Gastroesophageal sphincter (tissue), 4 donors: Measurements from ENCODE around the gene TROAP. TPM values are rescaled to one million over a fixed set of nuclear protein-coding genes. Genes with fewer than 3 reads are reported as not detected.
"Not testable (repeated sequence)": the region's sequence is repeated elsewhere in the genome, so short reads cannot be mapped to it uniquely, and the experiment has no call there.

Experiments
- ATAC-seq: fragments of 150-250 bp; one replicate; pipeline ENCODE4 v1.9.1; 2016; ENCODE audit warnings: mild to moderate bottlenecking, moderate library complexity
- H3K27ac ChIP-seq, 4 donors: fragments of 200-600 bp; sonication (generic) in 3 of 4; 1 replicate in 3 of 4; 2 replicates in 1 of 4; pipeline ENCODE4 v1.5.1; 2016 to 2019
- H3K27me3 ChIP-seq: fragments of 200-600 bp; sonication (generic); one replicate; pipeline ENCODE4 v1.5.1; 2019
- H3K36me3 ChIP-seq, 2 donors: fragments of 200-600 bp; sonication (generic); one replicate each; pipeline ENCODE4 v1.5.1; 2019; ENCODE audit warnings: control low read depth in 1 of 2
- H3K4me1 ChIP-seq, 3 donors: fragments of 200-600 bp; sonication (generic); 1 replicate in 2 of 3; 2 replicates in 1 of 3; pipeline ENCODE4 v1.5.1; 2016 to 2019; ENCODE audit warnings: control low read depth in 2 of 3
- H3K4me3 ChIP-seq, 2 donors: fragments of 200-600 bp; sonication (generic); one replicate each; pipeline ENCODE4 v1.5.1; 2019; ENCODE audit warnings: mild to moderate bottlenecking in 1 of 2, moderate library complexity in 1 of 2
- H3K9me3 ChIP-seq, 3 donors: fragments of 200-600 bp; sonication (generic); one replicate each; pipeline ENCODE4 v1.5.1; 2017 to 2019; ENCODE audit warnings: control low read depth in 2 of 3
- EP300 ChIP-seq: sonication (generic); formaldehyde crosslinking; IDR thresholded peaks from one replicate; pipeline ENCODE4 v1.6.1; 2017; ENCODE audit warnings: antibody characterized with exemption, mild to moderate bottlenecking
- POLR2A ChIP-seq, 2 donors: fragments of 450-650 bp; IDR thresholded peaks; one replicate each; pipeline ENCODE4 v1.6.1; 2017; ENCODE audit warnings: antibody characterized with exemption in 2 of 2, mild to moderate bottlenecking in 2 of 2, moderate library complexity in 1 of 2
- POLR2AphosphoS5 ChIP-seq: sonication (generic); formaldehyde crosslinking; IDR thresholded peaks from one replicate; pipeline ENCODE4 v1.6.1; 2017; ENCODE audit warnings: antibody characterized with exemption
- WGBS, 2 donors: methylation state at CpG; one replicate each; pipeline ENCODE4 v1.1.5; 2018; ENCODE audit warnings: low coverage in 1 of 2; 5-methylcytosine and 5-hydroxymethylcytosine counted together
- total RNA-seq, 4 donors: library from RNA; depleted of rRNA; stranded (reverse); fragments of >200 nt; gene quantifications; one replicate each; pipeline ENCODE4 v1.1.0, GENCODE V29; 2016
- TF ChIP-seq, protein P1 (sequence below), 4 experiments: fragments of 200-600 bp in 2 of 4; fragments of 450-650 bp in 2 of 4; sonication (generic) in 1 of 4; IDR thresholded peaks; one replicate each; pipeline ENCODE4 v1.5.1; 2017 to 2019; ENCODE audit warnings: antibody characterized with exemption in 4 of 4, mild to moderate bottlenecking in 2 of 4, moderate library complexity in 2 of 4

TROAP gene
- total RNA-seq, 4 donors from 2014 or later: 0.22 TPM; not detected in 3

GRCh38 chr12:49276304-49277290 is 46.5 kb upstream of the TROAP start:
- H3K9me3 ChIP-seq: no peaks in the 10 kb centered on the region
- H3K4me3 ChIP-seq: no peak overlapping the region
- H3K36me3 ChIP-seq: peaks cover 0 to 23% of the 10 kb centered on the region in 2 donors
- no peaks in the 10 kb centered on the region for H3K4me1 ChIP-seq
- no peak overlapping the region for H3K27ac ChIP-seq
- H3K27me3 ChIP-seq: no peaks in the 10 kb centered on the region
- no peak for ATAC-seq
- 45 to 60% methylated on average over 1 to 4 of the region's 13 CpGs for WGBS, 2 donors
- no peak for TF ChIP-seq POLR2A (IDR thresholded peaks at IDR 0.05)
- no peak for TF ChIP-seq POLR2AphosphoS5

DNA sequence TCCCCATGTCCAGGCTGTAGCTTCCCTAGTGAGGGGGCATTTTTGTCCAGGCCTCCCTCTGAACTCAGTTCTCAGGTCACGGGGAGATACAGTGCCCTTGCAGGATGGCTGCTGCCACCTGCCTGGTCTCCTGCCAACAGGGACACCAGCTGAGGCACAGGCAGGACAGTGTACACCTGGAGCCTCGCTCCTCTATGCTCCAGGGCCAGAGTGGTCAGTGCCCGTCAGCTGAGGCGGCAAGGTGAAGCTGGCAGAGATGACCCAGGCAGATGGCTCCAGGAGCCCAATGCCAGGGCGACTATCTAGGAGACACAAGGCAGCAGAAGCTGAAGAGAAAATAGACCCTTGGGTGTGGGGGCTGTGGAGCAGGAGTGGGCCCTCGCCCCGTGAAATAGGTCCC is 45.6 kb upstream of the TROAP start:
- TF ChIP-seq POLR2A (IDR thresholded peaks at IDR 0.05): no peak
- TF ChIP-seq, protein P1, sequence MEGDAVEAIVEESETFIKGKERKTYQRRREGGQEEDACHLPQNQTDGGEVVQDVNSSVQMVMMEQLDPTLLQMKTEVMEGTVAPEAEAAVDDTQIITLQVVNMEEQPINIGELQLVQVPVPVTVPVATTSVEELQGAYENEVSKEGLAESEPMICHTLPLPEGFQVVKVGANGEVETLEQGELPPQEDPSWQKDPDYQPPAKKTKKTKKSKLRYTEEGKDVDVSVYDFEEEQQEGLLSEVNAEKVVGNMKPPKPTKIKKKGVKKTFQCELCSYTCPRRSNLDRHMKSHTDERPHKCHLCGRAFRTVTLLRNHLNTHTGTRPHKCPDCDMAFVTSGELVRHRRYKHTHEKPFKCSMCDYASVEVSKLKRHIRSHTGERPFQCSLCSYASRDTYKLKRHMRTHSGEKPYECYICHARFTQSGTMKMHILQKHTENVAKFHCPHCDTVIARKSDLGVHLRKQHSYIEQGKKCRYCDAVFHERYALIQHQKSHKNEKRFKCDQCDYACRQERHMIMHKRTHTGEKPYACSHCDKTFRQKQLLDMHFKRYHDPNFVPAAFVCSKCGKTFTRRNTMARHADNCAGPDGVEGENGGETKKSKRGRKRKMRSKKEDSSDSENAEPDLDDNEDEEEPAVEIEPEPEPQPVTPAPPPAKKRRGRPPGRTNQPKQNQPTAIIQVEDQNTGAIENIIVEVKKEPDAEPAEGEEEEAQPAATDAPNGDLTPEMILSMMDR (IDR thresholded peaks at IDR 0.05): no peak
- no peak for TF ChIP-seq POLR2AphosphoS5
- TF ChIP-seq EP300: no peak
- H3K27ac ChIP-seq: no peak overlapping the region
- no peak overlapping the region for H3K4me3 ChIP-seq
- H3K9me3 ChIP-seq: no peaks in the 10 kb centered on the region
- 92% methylated on average over 2 of the region's 7 CpGs; no CpG with 5 or more reads in 1 of the 2 donors for WGBS, 2 donors
- H3K27me3 ChIP-seq: no peaks in the 10 kb centered on the region
- H3K4me1 ChIP-seq: no peaks in the 10 kb centered on the region
- peaks cover 0 to 16% of the 10 kb centered on the region in 2 donors for H3K36me3 ChIP-seq
- no peak for ATAC-seq

- peaks cover 12% of the 10 kb centered on the region for H3K27me3 ChIP-seq
- H3K9me3 ChIP-seq: no peaks in the 10 kb centered on the region
- no peak overlapping the region for H3K27ac ChIP-seq
- no peak overlapping the region for H3K4me3 ChIP-seq
- no peaks in the 10 kb centered on the region for H3K4me1 ChIP-seq
- TF ChIP-seq, protein P1 (IDR thresholded peaks at IDR 0.05): no peak
- TF ChIP-seq POLR2A (IDR thresholded peaks at IDR 0.05): no peak
- TF ChIP-seq POLR2AphosphoS5: no peak
- TF ChIP-seq EP300: no peak
- H3K36me3 ChIP-seq: no peaks in the 10 kb centered on the region
- WGBS, 2 donors: 66 to 78% methylated on average over 3 to 5 of the region's 7 CpGs
- no peak for ATAC-seq
These were observed 43.3 kb upstream of the TROAP start for GRCh38 chr12:49279706-49280159.

- H3K36me3 ChIP-seq, H3K4me3 ChIP-seq, H3K27ac ChIP-seq, H3K4me1 ChIP-seq, H3K9me3 ChIP-seq, ATAC-seq: not testable (repeated sequence)
- peaks cover 20% of the 10 kb centered on the region for H3K27me3 ChIP-seq
- WGBS, 2 donors: 87% methylated on average over 3 to 5 of the region's 6 CpGs
These were observed 42.5 kb upstream of the TROAP start for GRCh38 chr12:49280545-49280944.

DNA sequence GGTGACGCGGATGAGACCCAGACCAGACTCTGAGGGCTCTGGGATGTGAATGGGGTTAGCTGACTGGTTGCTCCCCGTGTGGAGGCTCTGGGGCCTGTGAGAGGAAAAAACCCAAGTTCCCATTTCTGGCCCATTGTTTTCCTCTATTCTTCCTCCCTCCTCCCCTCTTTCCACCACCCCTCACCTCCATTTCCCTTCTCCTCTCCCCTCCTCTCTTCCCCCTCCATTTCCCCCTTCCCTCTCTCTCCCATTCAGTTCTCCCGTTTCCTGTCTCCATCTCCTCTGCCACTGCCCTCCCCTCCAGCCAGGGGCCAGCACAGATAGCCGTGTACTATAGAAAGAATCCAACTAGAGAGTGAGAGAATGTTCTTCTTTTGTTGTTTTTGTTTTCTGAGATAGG is 40.8 kb upstream of the TROAP start:
- H3K4me1 ChIP-seq: no peaks in the 10 kb centered on the region
- TF ChIP-seq POLR2A (IDR thresholded peaks at IDR 0.05) (no peak), EP300 (no peak), POLR2AphosphoS5 (no peak)
- TF ChIP-seq, protein P1 (IDR thresholded peaks at IDR 0.05): no peak
- no peaks in the 10 kb centered on the region for H3K36me3 ChIP-seq
- WGBS, 2 donors: 83 to 100% methylated on average over 2 to 5 of the region's 5 CpGs
- peaks cover 35% of the 10 kb centered on the region for H3K27me3 ChIP-seq
- ATAC-seq: no peak
- H3K27ac ChIP-seq: no peak overlapping the region
- H3K4me3 ChIP-seq: no peak overlapping the region
- H3K9me3 ChIP-seq: peaks cover 0 to 3% (median 0%) of the 10 kb centered on the region in 3 donors

GRCh38 chr12:49282740-49283375 is 40.2 kb upstream of the TROAP start:
- not testable (repeated sequence) for H3K36me3 ChIP-seq, ATAC-seq, H3K9me3 ChIP-seq, H3K27ac ChIP-seq, H3K4me1 ChIP-seq, H3K4me3 ChIP-seq
- WGBS, 2 donors: 80% methylated on average over 1 of the region's 6 CpGs; no CpG with 5 or more reads in 1 of the 2 donors
- peaks cover 37% of the 10 kb centered on the region for H3K27me3 ChIP-seq
